Stimulated activated CD4-positive, alpha-beta T cell treated with anti-CD3 and anti-CD28 coated beads, Interleukin-2, amount 100 ng/mL, for 24 hours (primary cell): Measurements from ENCODE around the gene CYSRT1.
A peak's percentile ranks its signal among the peaks of the same experiment; 100 is the strongest.

Experiments used
- DNase-seq, 2 donors: peaks; one replicate each; pipeline ENCODE4 v3.0.0-alpha.2; 2020

The CYSRT1 gene

GRCh38 chr9:137191245-137191644, 33.7 kb upstream of the CYSRT1 start:
- DNase-seq, result no peak

GRCh38 chr9:137191691-137192447, 33.1 kb upstream of the CYSRT1 start:
- DNase-seq, result no peak

GRCh38 chr9:137192448-137192780, 32.6 kb upstream of the CYSRT1 start:
- DNase-seq, result no peak

- no peak for DNase-seq
Observed at GRCh38 chr9:137192859-137193258, 32.1 kb upstream of the CYSRT1 start.

GRCh38 chr9:137193771-137194170, 31.2 kb upstream of the CYSRT1 start:
- DNase-seq, result no peak

GRCh38 chr9:137194388-137194787, 30.6 kb upstream of the CYSRT1 start:
- DNase-seq, result no peak

GRCh38 chr9:137194909-137195308, 30.1 kb upstream of the CYSRT1 start:
- DNase-seq, result no peak

GRCh38 chr9:137195525-137196220, 29.3 kb upstream of the CYSRT1 start:
- DNase-seq, result no peak

GRCh38 chr9:137198051-137198901, 26.7 kb upstream of the CYSRT1 start:
- no peak for DNase-seq

- no peak for DNase-seq
Observed at GRCh38 chr9:137198902-137199283, 26.1 kb upstream of the CYSRT1 start.

- no peak for DNase-seq
Observed at GRCh38 chr9:137199411-137200121, 25.4 kb upstream of the CYSRT1 start.

GRCh38 chr9:137200311-137201204, 24.4 kb upstream of the CYSRT1 start, which contains the start of gene TPRN:
Gene TPRN (minus strand): TSS chr9:137200741. CDS start chr9:137200711, 30 bp downstream.
- peak; percentile 98 to 99 for DNase-seq

- DNase-seq, result no peak
Observed at GRCh38 chr9:137201205-137201868, 23.6 kb upstream of the CYSRT1 start.

- DNase-seq, result no peak
Observed at GRCh38 chr9:137202966-137203365, 22.0 kb upstream of the CYSRT1 start.

GRCh38 chr9:137204731-137205125, 20.2 kb upstream of the CYSRT1 start:
- DNase-seq, result no peak

GRCh38 chr9:137205126-137206069, 19.6 kb upstream of the CYSRT1 start, which contains the start of the genes NDOR1 and TMEM203:
Gene NDOR1 (plus strand): TSS chr9:137205700. CDS start chr9:137205778, 78 bp downstream.
Gene TMEM203 (minus strand): TSS chr9:137205648. CDS start chr9:137205414, 234 bp downstream.
- peak; percentile 96 to 97 for DNase-seq

GRCh38 chr9:137206602-137207001, 18.4 kb upstream of the CYSRT1 start:
- no peak for DNase-seq

GRCh38 chr9:137211532-137211931, 13.4 kb upstream of the CYSRT1 start:
- DNase-seq, result no peak

- DNase-seq, result no peak
Observed at GRCh38 chr9:137212520-137212919, 12.5 kb upstream of the CYSRT1 start.
